GM21717 (cell line): Measurements from ENCODE around the gene NFATC4.

ENCODE experiments used
- ATAC-seq: cut with Tn5 transposase; IDR thresholded peaks from one replicate; pipeline ENCODE4 v1.9.1; 2021; ENCODE audit warnings: mild to moderate bottlenecking, moderate library complexity; ENCODE audit not compliant: unreplicated experiment

The NFATC4 gene

DNA sequence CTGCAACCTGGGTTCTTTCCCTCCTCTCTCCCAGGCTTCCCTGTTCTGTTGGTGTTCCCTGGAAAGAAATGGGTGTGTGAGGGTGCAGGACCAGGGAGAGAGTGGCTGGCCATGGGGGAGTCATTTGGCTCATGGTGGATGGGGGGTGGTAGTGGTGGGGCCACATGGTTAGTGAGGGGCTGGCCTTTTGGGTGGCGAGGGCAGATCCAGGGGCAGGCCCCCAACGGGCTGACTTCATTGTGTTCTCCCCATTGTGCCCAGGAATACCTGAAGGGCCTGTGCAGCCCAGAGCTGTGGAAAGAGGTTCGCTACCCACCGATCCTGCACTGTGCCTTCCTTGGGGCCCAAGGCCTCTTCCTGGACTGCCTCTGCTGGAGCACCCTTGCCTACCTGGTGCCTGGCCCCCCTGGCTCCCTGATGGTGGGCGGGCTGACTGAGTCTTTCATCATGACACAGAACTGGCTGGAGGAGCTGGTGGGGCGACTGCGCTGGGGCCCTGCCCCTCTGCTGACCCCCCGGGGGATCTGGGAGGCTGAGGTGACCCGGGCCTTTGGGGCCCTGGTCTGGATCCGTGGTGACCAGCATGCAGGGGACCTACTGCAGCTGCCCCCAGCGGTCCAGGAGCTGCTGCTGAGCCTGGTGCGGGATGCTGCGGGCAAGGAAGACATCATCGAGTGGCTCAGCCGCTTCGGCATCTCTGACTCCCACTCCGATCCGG, 39.8 kb downstream of the NFATC4 start:
- no peak for ATAC-seq

DNA sequence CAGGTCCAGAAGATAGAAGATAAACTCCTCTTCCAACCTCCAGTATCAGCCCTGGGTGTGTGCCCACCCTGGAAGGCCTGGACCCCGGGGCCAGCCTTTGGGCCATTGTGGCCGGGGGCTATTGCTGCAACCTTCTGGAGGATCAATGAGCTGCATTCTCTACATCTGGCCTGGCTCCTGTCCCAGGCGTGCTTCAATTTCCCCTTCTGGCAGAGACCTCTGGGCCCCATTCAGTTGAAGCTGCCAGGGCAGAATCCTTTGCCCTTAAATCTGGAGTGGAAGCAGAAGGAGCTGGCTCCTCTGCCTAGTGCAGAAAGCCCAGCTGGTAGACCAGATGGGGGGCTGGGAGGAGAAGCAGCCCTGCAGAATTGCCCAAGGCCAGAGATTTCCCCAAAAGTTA, 40.8 kb downstream of the NFATC4 start:
- no peak for ATAC-seq

DNA sequence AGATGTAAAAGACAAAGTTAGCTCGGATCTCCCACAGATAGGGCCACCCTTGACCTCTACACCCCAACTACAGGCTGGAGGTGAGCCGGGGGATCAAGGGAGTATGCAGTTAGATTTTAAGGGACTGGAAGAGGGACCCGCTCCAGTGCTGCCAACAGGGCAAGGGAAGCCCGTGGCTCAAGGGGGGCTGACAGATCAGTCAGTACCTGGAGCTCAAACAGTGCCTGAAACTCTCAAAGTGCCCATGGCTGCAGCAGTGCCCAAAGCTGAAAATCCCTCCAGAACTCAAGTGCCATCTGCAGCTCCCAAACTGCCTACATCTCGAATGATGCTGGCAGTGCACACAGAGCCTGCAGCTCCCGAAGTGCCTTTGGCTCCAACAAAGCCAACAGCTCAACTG, 41.2 kb downstream of the NFATC4 start:
- no peak for ATAC-seq

DNA sequence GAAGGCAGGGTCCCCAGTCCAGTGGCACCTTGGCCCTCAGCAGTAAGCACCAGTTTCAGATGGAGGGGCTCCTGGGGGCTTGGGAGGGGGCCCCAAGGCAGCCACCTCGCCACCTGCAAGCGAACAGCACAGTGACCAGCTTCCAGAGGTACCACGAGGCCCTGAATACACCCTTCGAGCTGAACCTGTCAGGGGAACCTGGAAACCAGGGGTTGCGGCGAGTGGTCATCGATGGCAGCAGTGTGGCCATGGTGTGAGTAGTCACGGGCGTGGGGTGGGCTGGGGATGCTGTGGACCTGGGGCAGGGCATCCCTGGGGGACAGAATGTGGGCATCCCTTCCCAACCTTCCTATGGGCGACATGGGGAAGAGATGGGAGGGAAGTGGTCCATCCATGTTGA, 42.0 kb downstream of the NFATC4 start:
- ATAC-seq = no peak

GRCh38 chr14:24411443-24412389, 43.7 kb downstream of the NFATC4 start:
- no peak for ATAC-seq

- no peak for ATAC-seq
Measured at GRCh38 chr14:24414077-24414476, 46.1 kb downstream of the NFATC4 start.

DNA sequence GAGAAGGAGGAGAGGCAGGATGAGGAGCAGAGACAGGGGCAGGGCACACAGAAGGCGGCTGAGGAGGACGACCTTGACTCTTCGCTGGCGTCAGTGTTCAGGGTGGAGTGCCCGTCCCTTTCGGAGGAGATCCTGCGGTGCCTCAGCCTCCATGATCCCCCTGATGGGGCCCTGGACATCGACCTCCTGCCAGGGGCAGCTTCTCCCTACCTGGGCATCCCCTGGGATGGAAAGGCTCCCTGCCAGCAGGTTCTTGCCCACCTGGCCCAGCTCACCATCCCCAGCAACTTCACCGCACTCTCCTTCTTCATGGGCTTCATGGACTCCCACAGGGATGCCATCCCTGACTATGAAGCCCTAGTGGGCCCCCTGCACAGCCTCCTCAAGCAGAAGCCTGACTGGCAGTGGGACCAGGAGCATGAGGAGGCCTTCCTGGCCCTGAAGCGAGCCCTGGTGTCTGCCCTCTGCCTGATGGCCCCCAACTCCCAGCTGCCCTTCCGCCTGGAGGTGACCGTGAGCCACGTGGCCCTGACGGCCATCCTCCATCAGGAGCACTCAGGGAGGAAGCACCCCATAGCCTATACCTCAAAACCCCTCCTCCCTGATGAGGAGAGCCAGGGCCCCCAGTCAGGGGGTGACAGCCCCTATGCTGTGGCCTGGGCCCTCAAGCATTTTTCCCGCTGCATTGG, 46.9 kb downstream of the NFATC4 start:
- ATAC-seq = no peak

DNA sequence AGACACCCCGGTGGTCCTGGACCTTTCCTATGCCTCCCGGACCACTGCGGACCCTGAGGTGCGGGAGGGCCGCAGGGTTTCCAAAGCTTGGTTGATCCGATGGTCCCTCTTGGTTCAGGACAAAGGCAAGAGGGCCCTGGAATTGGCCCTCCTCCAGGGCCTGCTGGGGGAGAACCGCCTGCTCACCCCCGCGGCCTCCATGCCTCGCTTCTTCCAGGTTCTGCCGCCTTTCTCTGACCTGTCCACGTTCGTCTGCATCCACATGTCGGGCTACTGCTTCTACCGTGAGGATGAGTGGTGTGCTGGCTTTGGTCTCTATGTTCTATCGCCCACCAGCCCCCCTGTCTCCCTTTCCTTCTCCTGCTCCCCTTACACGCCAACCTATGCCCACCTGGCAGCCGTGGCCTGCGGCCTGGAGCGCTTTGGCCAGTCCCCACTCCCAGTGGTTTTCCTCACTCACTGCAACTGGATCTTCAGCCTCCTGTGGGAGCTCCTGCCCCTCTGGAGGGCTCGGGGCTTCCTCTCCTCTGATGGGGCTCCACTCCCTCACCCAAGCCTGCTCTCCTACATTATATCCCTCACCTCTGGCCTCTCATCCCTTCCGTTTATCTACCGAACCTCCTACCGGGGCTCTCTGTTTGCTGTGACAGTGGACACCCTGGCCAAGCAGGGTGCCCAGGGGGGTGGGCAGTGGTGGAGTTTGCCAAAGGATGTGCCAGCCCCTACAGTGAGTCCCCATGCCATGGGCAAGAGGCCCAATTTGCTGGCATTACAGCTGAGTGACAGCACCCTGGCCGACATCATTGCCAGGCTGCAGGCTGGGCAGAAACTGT, 47.7 kb downstream of the NFATC4 start:
- no peak for ATAC-seq

GRCh38 chr14:24416254-24416931, 48.4 kb downstream of the NFATC4 start:
- no peak for ATAC-seq

DNA sequence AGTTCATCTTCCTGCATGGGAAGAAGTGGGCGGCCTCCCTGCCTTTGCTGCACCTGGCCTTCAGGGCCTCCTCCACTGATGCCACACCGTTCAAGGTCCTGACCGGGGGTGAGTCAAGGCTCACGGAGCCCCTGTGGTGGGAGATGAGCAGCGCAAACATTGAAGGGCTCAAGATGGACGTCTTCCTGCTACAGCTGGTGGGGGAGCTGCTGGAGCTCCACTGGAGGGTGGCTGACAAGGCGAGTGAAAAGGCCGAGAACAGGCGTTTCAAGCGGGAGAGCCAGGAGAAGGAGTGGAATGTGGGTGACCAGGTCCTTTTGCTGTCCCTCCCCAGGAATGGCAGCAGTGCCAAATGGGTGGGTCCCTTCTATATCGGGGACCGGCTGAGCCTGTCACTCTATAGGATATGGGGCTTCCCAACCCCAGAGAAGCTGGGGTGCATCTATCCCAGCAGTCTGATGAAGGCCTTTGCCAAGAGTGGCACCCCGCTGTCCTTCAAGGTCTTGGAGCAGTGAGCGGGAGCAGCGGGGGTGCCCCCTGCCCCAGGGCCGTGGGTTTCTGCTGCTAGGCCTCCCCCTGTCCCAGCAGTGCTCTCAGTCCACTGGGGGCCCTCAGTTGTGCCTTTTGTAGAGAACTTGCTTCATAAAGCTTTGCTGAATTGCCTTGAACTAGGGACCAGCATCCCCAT, 49.1 kb downstream of the NFATC4 start:
- ATAC-seq = no peak

DNA sequence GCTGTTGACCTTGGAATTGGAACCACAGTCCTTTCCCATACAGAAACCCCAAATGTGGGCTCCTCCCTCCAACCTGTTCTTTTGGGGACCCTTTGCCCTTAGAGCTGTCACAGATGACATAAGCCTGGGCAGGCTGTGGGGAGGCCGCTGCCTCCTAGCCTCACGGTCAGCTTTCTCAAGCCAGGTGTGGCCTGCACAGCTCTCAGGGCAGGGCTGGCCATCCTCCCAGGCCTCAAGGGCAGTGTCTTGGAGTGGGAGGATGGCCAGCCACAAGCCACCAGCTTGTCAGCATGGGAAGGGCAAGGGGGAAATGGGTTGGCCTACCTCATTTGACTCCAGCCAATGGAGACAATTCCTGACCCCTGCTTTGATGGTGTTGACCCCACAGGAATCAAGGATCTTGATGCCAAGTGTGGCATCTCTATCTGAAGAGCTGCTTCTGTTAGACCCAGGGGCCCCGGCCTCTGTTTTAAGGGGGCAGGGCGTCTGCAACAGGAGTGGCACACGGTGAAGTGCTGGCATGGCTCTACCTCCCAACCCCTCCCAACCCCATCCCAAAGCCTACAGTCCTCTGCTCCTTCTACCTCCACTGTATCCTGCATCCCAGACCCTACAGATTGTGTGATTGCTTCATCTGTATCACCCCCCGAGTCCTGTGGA, 50.0 kb downstream of the NFATC4 start:
- no peak for ATAC-seq

DNA sequence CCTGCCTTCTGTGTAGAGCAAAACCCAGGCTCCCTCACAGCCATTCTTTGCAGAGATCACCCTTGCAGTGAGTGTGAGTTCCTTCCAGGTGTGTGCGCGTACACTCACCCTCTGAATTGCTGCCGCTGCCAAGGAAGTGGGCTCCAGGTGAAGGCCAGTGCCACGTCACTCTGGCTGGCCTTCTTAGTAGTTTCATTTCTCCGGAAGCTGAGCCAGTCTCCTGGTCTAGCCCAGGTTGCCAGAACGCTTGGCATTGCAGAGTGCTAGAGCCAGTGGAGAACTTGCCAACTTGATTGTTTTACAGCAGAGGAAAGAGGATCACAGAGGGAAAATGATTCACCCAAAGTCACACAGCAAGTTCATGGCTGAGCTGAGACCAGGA, 50.5 kb downstream of the NFATC4 start:
- no peak for ATAC-seq

DNA sequence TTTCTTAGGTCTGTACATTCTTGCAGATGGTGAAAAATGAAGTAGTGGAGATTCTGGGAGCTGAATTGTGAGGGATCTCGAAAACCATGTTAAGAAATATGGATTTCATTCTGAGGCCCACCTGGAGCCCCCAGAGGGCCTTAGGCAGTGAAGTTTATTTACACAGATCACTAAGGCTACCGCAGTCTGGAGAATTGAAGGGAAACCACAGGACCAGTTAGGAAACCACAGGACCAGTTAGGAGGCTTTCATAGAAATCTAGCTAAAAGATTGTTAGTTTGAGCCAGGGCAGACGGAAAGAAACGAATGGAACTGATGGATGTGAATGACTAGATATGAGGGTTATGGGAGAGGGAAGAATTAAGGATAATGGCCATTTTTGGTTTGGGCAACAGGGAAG, 54.3 kb downstream of the NFATC4 start:
- no peak for ATAC-seq

GRCh38 chr14:24422694-24423601, 55.0 kb downstream of the NFATC4 start:
- no peak for ATAC-seq

- no peak for ATAC-seq
Measured at GRCh38 chr14:24425704-24426103, 57.7 kb downstream of the NFATC4 start.

- no peak for ATAC-seq
Measured at GRCh38 chr14:24426150-24426911, 58.3 kb downstream of the NFATC4 start.

- ATAC-seq = no peak
Measured at GRCh38 chr14:24426912-24427536, 59.0 kb downstream of the NFATC4 start.
